Spinal cord (tissue), 10 donors: ENCODE measurements around the gene OLFM3. TPM values are rescaled to one million over a fixed set of nuclear protein-coding genes. Genes with fewer than 3 reads are reported as not detected.

Experiments used
- DNase-seq, 6 donors: peaks; one replicate each; pipeline versions ENCODE4 v3.0.0 to v3.0.0-alpha.2; 2013 to 2015; ENCODE audit warnings: low spot score in 6 of 6, low read depth in 4 of 6
- H3K27ac ChIP-seq: one replicate; pipeline ENCODE4 v1.5.1; 2013; ENCODE audit warnings: low read depth, low read length, control low read depth
- H3K27me3 ChIP-seq: one replicate; pipeline ENCODE4 v1.6.1; 2013; ENCODE audit warnings: low read length; ENCODE audit not compliant: control insufficient read depth, insufficient read depth
- H3K36me3 ChIP-seq: one replicate; pipeline ENCODE4 v1.6.1; 2013; ENCODE audit warnings: low read length; ENCODE audit not compliant: control insufficient read depth, insufficient read depth
- H3K4me1 ChIP-seq: one replicate; pipeline ENCODE4 v1.6.1; 2013; ENCODE audit warnings: low read length; ENCODE audit not compliant: control insufficient read depth, insufficient read depth
- H3K4me3 ChIP-seq: one replicate; pipeline ENCODE4 v1.5.1; 2013; ENCODE audit warnings: low read depth, low read length, control low read depth
- H3K9me3 ChIP-seq: one replicate; pipeline ENCODE4 v1.6.1; 2013; ENCODE audit warnings: low read length; ENCODE audit not compliant: control insufficient read depth, insufficient read depth
- WGBS: methylation state at CpG from one replicate; pipeline ENCODE4 v1.1.5; 2013; ENCODE audit warnings: missing lambda C conversion rate; ENCODE audit not compliant: insufficient coverage; 5-methylcytosine and 5-hydroxymethylcytosine counted together
- polyA plus RNA-seq, 2 donors: library from polyadenylated mRNA; unstranded; fragments of 120-200 nt; gene quantifications; one replicate each; pipeline ENCODE4 v1.2.1, GENCODE V29; 2013; ENCODE audit not compliant: insufficient read length in 2 of 2
- total RNA-seq, 2 donors: library from RNA; depleted of rRNA in 1 of 2; stranded (reverse); fragments of 120-200 nt in 1 of 2; fragments of >200 nt in 1 of 2; gene quantifications; one replicate each; pipeline versions ENCODE4 v1.2.3 to v1.2.4, GENCODE V29; 2013 to 2014
- donor health status: healthy.

Gene OLFM3
- total and polyA plus RNA-seq, 4 donors, result 11.1 to 62.9 (median 31.5) TPM

DNA sequence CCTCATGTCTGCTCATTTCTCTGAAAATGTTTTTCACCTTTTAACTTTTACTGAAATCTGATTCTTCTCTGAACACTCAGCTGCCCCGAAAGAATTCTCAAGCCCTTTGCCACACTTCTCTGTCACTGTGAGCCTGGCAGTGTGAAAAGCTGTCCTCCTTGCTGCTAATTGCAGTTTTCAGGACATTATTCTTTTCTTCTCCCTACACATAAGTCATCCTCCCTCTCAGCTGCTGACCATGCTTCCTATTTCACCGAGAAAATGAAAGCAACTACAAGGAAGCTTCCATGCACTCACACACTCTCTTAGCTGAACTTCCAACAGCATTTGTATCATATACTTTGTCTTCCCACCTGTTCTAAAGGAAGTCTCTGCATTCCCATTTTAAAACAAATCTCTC lies 15.8 kb downstream of the OLFM3 start:
- no peaks in the 10 kb centered on the region for H3K27me3 ChIP-seq
- no peak overlapping the region for H3K4me3 ChIP-seq
- 47% methylated on average over 2 of the region's 2 CpGs for WGBS
- DNase-seq, result no peak
- peaks cover 1% of the 10 kb centered on the region for H3K9me3 ChIP-seq
- no peak overlapping the region for H3K27ac ChIP-seq
- H3K4me1 ChIP-seq, result no peaks in the 10 kb centered on the region
- no peaks in the 10 kb centered on the region for H3K36me3 ChIP-seq

DNA sequence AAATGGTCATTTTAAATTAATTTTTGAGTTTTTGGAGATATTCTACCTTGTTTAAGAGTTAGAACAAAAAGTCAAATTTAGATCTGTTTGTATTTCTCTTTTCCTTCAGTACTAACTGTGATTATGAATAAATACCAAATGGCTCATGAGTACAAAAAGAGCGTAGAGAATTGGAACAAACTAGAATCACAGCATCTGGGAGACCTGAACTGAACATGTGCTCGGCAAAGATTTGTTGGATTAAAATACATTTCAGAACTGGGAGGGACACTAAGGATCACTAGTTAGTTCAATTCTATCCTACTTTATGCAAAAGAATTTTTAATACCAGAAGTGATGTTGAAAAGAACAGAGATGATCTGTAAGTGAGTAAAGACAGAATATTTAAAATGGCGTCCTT lies 19.5 kb downstream of the OLFM3 start:
- Histone ChIP-seq H3K4me1 (no peaks in the 10 kb centered on the region), H3K9me3 (peaks cover 1% of the 10 kb centered on the region), H3K4me3 (no peak overlapping the region), H3K27ac (no peak overlapping the region), H3K27me3 (no peaks in the 10 kb centered on the region), H3K36me3 (no peaks in the 10 kb centered on the region)
- WGBS, result no CpG with 5 or more reads among the region's 3 CpGs
- no peak for DNase-seq

DNA sequence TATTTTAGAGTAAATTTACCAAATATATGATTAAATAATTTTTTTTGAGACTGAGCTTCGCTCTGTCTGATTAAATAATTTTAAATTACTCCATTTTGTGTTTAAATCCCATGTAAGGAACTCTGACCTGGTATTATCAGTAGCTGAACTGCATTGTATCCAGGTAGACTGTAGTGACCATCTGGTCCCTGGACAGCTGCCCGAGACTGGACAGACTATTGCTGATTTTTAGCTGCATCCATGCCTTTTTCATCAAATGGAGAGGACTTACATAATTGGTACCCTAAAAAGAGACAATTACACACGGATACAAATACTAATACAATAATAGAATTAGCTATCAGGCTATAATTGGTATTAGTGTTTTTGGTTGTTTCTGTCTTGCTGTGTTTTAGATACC lies 20.6 kb downstream of the OLFM3 start:
- H3K27ac ChIP-seq, result no peak overlapping the region
- H3K27me3 ChIP-seq, result no peaks in the 10 kb centered on the region
- H3K36me3 ChIP-seq, result no peaks in the 10 kb centered on the region
- no peak for DNase-seq
- peaks cover 1% of the 10 kb centered on the region for H3K9me3 ChIP-seq
- H3K4me1 ChIP-seq, result no peaks in the 10 kb centered on the region
- WGBS, result no CpG with 5 or more reads among the region's 3 CpGs
- no peak overlapping the region for H3K4me3 ChIP-seq

DNA sequence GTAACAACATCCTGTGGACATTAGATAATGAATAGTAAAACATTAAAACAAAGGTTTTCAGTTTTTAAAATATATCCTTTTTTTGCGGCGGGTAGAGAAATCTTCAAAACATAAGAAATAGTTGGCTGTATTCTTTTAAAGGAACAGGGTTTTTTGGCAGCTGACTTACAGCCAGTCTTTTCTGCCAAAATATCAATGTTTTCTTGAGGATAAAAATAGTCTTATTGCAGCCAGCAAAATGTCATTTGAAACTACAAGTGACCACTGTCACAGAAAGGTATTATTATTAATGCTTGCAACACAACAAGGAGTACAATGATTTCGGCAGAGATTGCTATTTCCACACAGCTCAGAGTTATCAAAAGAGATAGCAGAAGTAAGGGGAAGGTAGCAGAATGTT lies 21.4 kb downstream of the OLFM3 start:
- Histone ChIP-seq H3K27me3 (no peaks in the 10 kb centered on the region), H3K4me3 (no peak overlapping the region), H3K9me3 (peaks cover 1% of the 10 kb centered on the region), H3K36me3 (no peaks in the 10 kb centered on the region), H3K4me1 (no peaks in the 10 kb centered on the region), H3K27ac (no peak overlapping the region)
- WGBS, result no CpG with 5 or more reads among the region's 3 CpGs
- no peak for DNase-seq

DNA sequence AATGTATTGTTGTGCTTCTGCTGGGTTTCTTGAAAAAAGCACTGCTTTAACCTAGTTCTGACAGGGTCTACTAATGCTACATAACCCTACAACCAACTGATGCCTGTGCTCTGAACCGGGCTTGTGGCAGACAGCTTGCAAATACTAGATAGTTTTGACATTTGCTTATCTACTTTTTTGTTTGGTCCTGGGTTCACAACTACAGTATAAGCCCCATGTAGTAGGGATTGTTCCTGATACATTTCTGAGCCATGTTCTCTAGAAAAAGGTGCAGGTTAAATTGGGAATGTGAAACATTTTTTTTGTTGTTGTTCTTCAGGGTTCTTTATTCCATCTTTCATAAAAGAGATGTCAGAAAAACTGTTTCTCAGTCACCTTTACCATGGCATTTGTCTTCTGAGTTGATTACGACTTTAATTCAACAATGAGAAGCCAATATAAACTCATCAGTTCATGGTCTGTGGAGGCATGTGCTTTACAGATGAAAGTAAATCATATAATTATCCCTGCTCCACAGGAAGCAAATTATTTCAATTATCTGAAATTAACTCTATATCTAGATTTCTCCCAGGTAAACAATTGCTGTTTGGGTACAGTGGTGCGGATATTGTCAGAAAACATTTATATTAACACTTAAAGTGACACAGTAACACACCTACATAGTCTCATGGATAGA lies 22.0 kb downstream of the OLFM3 start:
- Histone ChIP-seq H3K9me3 (peaks cover 1% of the 10 kb centered on the region), H3K4me3 (no peak overlapping the region), H3K27ac (no peak overlapping the region), H3K27me3 (no peaks in the 10 kb centered on the region), H3K4me1 (no peaks in the 10 kb centered on the region), H3K36me3 (no peaks in the 10 kb centered on the region)
- DNase-seq, result peak in 1 of 6 donors; percentile 54
- WGBS, result no CpG with 5 or more reads among the region's 3 CpGs

DNA sequence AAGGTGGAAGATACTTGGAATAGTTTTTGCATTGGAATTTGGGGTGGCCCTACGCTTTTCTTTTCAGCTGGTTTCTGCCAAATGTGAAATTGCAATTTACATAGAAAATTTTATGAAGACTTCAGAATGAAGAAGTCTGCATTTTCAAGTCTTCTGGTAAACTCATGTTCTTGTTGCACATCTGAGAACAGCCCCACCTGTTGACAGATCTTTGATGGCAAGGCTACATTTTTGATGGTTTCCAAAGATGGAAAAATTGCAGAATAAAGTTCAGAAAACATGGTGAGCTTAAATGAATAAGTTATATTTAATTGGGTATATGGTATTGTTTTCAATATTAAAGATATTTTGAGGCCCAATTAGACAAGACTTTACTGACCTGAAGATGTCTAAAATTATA lies 25.4 kb downstream of the OLFM3 start:
- no CpG with 5 or more reads among the region's 1 CpG for WGBS
- no peak overlapping the region for H3K4me3 ChIP-seq
- no peak overlapping the region for H3K27ac ChIP-seq
- DNase-seq, result no peak
- no peaks in the 10 kb centered on the region for H3K4me1 ChIP-seq
- no peaks in the 10 kb centered on the region for H3K27me3 ChIP-seq
- H3K36me3 ChIP-seq, result no peaks in the 10 kb centered on the region
- H3K9me3 ChIP-seq, result no peaks in the 10 kb centered on the region

DNA sequence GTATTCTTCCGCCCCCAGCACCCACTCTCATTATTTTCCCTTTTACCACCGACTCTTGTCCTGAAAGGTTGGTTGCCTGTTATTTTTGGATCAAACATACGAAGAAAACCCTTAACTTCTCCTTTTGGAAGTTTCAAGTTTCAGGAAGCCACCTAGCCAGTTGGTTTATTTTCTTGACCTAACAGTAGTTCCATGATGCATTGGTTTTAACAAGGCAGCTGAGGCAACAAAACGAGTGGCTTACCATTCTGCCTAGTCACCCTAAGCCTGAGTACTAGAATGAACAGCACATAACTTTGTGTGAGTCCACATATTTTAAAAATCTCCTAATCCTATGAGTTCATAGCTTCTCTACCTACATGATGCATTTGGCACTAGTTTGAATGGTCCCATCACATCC lies 28.9 kb downstream of the OLFM3 start:
- no peaks in the 10 kb centered on the region for H3K9me3 ChIP-seq
- WGBS, result 82% methylated on average over 3 of the region's 4 CpGs
- no peak overlapping the region for H3K27ac ChIP-seq
- no peak overlapping the region for H3K4me3 ChIP-seq
- no peaks in the 10 kb centered on the region for H3K4me1 ChIP-seq
- no peaks in the 10 kb centered on the region for H3K27me3 ChIP-seq
- no peak for DNase-seq
- H3K36me3 ChIP-seq, result no peaks in the 10 kb centered on the region

DNA sequence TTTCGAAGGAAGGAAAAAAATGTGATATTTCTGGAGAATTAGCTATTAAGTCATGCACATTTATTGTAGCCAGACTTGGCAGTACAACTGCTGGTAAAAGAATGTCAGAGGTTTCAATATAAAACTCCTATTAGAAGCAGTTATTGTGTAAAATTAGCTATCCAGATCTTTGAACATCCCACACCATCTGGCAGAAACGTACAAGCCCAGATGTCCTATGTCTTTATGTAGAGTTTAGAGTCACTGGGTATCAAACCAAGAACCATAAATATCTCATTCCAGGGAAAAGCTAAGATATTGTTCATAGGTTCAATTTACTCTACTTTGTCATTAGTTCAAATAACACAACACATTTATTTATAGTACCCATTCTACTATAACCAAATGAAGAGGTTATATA lies 31.4 kb downstream of the OLFM3 start:
- peak in 1 of 6 donors; percentile 44 for DNase-seq
- H3K36me3 ChIP-seq, result no peaks in the 10 kb centered on the region
- H3K27ac ChIP-seq, result no peak overlapping the region
- H3K27me3 ChIP-seq, result no peaks in the 10 kb centered on the region
- H3K4me3 ChIP-seq, result no peak overlapping the region
- no CpG with 5 or more reads among the region's 2 CpGs for WGBS
- no peaks in the 10 kb centered on the region for H3K4me1 ChIP-seq
- H3K9me3 ChIP-seq, result no peaks in the 10 kb centered on the region

DNA sequence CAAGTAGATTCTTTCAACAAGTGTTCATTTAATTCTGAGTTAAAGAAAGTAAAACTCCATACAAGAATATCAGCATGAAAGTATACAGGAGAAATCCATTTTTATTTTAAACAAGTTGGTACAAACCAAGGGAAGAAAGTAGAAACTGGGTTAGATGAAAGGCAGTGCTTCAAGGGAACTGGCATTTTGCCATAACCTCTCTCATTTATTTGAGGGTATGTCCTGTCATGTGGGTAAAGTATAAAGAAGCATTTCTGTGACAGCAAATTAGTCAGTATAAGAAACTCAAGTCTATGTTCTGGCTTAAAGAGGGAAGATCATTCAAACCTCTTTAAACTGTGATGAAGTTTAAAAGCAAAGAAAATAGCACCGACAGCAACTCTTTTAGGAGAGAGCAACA lies 32.0 kb downstream of the OLFM3 start:
- Histone ChIP-seq H3K4me1 (no peaks in the 10 kb centered on the region), H3K9me3 (no peaks in the 10 kb centered on the region), H3K27ac (no peak overlapping the region), H3K4me3 (no peak overlapping the region), H3K36me3 (no peaks in the 10 kb centered on the region), H3K27me3 (no peaks in the 10 kb centered on the region)
- peak in 3 of 6 donors; percentile 7 to 39 (median 38) for DNase-seq
- 0% methylated on average over 1 of the region's 1 CpG for WGBS

DNA sequence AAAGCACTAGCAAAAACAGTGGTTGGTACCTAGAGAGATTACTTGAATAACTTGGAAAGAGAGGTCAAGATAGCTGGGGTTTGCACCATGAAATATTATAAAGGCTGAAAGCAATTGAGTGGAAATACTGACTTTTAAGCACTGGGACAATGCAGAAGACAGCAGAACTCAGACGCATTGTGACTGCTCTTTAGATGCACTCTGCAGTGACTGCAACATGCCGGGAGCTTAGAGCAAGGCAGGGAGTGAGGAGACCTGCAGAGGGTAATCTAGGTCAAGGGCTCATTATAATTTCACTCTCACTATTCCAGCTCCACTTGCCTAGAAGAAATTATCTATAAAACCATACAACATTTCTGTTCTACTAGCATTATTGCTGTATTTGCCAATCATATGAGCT lies 36.6 kb downstream of the OLFM3 start:
- Histone ChIP-seq H3K9me3 (no peaks in the 10 kb centered on the region), H3K27ac (no peak overlapping the region), H3K36me3 (no peaks in the 10 kb centered on the region), H3K4me3 (no peak overlapping the region), H3K27me3 (no peaks in the 10 kb centered on the region), H3K4me1 (no peaks in the 10 kb centered on the region)
- DNase-seq, result no peak
- WGBS, result 50% methylated on average over 1 of the region's 2 CpGs
